Suprapubic skin (tissue), 4 donors: ENCODE measurements around the gene JAZF1.

Experiments used
- CTCF ChIP-seq, 2 donors: fragments of 200-600 bp in 1 of 2; fragments of 450-650 bp in 1 of 2; sonication (generic) in 1 of 2; IDR thresholded peaks; one replicate each; pipeline ENCODE4 v1.5.1; 2016 to 2019; ENCODE audit warnings: antibody characterized with exemption in 2 of 2, mild to moderate bottlenecking in 1 of 2, moderate library complexity in 1 of 2
- POLR2A ChIP-seq, 2 donors: fragments of 450-650 bp; IDR thresholded peaks; one replicate each; pipeline ENCODE4 v1.6.1; 2017; ENCODE audit warnings: antibody characterized with exemption in 2 of 2, mild to moderate bottlenecking in 2 of 2, moderate library complexity in 2 of 2
- POLR2AphosphoS5 ChIP-seq, 3 donors: sonication (generic); formaldehyde crosslinking; IDR thresholded peaks; one replicate each; pipeline ENCODE4 v1.6.1; 2017; ENCODE audit warnings: antibody characterized with exemption in 3 of 3

- TF ChIP-seq POLR2A (IDR thresholded peaks at IDR 0.05): no peak
- TF ChIP-seq CTCF (IDR thresholded peaks at IDR 0.05): no peak
- no peak for TF ChIP-seq POLR2AphosphoS5 (IDR thresholded peaks at IDR 0.05)
Observed at GRCh38 chr7:27930910-27931476, 249.6 kb downstream of the JAZF1 start.
